Measurements from ENCODE around the gene PRICKLE1.

DNA sequence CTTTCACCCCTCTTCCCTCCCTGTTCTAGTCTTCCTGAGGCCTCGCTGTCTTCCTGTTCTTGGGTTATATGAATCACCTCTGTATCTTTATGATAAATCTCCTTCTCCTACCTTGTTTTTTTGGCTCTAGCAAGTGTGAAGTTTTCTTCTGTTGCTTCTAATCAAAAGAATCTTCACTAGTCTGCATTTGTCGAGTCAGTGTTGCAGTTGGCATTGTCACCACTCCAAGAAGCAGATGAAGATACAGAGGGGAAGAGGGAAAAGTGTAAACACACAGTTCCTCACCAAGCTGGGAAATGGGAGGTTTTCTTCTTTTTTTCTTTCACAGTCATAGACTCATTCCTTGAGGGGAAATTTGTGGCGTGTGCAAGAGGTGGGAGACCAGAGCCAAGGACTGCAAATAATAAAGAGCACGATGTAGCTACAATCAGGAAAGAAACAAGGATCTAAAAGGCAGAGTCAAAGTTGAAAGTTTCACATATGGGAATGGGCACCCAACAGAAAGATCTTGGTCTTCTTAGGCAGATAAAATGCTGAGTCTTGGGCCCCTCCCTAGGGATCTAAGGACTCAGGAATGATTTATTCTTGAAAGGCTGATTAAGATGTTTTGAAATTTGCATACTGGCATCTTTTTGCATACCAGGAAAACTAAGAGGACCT is 22.2 kb upstream of the PRICKLE1 start:
- TF ChIP-seq CTCF (IDR thresholded peaks at IDR 0.05; ENCODE audit: insufficient read depth, low read length) (no peak), POLR2AphosphoS5 (IDR thresholded peaks at IDR 0.05; ENCODE audit: low read depth) (no peak)

All from HL-60 (cell line).